HG03469 (cell line): ENCODE results near the gene SRD5A1.
A peak's percentile ranks its signal among the peaks of the same experiment; 100 is the strongest.

ENCODE experiments used
- ATAC-seq: cut with Tn5 transposase; IDR thresholded peaks from one replicate; pipeline ENCODE4 v1.9.1; 2021; ENCODE audit warnings: mild to moderate bottlenecking, moderate library complexity, moderate number of reproducible peaks; ENCODE audit not compliant: unreplicated experiment

SRD5A1 gene

DNA sequence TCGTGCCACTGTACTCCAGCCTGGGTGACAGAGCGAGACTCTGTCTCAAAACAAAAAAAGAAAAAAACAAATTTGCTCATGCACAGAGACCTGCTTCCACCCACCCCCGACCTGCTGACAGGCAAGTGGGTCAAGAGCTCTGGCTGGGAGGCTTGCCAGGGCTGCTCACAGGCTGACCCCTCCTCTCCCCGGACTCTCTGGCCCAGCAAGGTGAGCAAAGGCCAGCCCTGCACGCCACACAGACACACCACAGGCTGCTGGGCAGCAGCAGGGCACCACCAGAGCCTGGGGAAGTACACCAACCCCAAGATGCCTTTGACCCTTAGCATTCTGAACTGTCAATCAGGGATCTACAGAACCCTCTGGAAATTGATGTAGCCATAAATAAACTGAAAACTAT, 29.6 kb upstream of the SRD5A1 start:
- ATAC-seq = no peak

GRCh38 chr5:6604341-6604740, 28.9 kb upstream of the SRD5A1 start:
- no peak for ATAC-seq

DNA sequence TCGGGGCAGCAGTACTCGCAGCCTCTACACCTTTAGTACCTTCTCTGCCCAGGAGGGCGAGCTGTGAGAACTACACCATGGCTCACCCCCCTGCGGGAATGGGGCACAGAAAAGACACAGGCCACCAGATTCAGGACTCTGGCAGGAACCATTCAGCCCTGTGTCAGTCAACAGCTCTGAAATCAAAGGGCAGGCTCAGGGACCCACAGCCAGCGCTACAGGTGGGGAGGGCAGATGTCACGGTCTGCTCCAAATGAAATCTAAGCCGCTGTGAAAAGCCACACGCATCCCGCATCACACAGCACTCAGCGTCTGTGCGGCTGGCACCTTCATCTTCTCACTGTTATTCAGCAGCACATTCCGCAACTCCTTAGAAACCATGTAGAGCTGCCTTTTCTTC, 28.3 kb upstream of the SRD5A1 start:
- no peak for ATAC-seq

- ATAC-seq = no peak
Measured at GRCh38 chr5:6606884-6607558, 26.2 kb upstream of the SRD5A1 start.

GRCh38 chr5:6607559-6607936, 25.7 kb upstream of the SRD5A1 start:
- ATAC-seq = no peak

DNA sequence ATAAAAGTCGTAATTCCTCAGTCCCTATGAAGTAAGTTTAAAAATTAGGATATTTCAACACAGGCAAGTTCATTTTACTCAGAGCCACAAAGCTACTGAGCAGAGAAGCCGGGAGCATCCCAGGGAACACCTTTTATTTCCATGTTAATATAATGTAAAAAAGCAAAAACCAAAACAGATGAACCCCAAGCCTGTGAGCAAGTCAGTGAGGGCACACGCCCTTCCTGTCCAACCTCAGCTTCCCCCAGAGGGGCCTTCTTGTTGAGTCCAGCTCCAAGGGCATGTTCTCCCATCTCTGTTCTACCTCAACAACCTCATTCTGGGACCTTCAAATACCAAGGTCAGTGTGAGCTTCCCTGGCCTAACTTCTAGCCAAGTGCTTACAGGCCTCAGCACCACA, 25.2 kb upstream of the SRD5A1 start:
- no peak for ATAC-seq

GRCh38 chr5:6611334-6612256, 21.6 kb upstream of the SRD5A1 start:
- no peak for ATAC-seq

GRCh38 chr5:6615034-6615815, 18.0 kb upstream of the SRD5A1 start:
- ATAC-seq = no peak

GRCh38 chr5:6616632-6617031, 16.6 kb upstream of the SRD5A1 start:
- ATAC-seq = no peak

DNA sequence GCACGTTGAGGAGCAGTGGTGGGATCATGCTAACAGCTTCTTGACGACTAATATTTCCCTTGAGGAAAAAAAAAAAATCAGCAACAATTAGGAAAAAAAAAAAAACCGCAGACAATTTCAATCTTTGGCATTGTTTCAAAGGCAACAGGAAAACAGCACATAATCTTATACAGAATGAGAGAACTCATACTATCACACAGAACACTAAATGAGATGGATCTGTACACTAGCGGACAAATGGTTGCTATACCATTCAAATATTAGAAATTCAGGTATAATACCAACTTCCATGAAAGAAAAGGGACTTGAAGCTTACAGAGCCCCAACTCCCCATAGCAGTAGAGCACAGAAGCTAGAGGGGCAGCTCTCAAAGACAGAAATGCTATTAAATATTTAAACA, 10.0 kb upstream of the SRD5A1 start:
- no peak for ATAC-seq

DNA sequence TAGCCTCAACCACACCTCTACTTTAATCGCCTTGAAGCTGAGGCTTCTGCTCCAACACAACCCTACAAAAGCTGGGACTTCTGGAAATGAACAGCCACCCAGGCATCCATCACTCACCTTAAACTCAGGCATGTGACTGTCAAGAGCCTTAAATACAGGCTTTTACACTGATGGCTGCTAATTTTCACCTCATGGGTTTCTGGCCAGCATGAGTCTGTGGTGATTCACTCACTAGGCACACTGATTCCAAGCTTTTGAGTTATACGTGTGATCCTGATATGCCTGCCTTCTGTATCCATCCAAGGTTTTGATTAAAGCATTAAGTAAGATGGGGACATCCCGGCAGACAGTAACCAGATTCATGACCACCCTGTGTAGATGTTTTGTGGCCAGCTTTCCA, 9.3 kb upstream of the SRD5A1 start:
- no peak for ATAC-seq

GRCh38 chr5:6626508-6626907, 6.7 kb upstream of the SRD5A1 start:
- ATAC-seq = no peak

DNA sequence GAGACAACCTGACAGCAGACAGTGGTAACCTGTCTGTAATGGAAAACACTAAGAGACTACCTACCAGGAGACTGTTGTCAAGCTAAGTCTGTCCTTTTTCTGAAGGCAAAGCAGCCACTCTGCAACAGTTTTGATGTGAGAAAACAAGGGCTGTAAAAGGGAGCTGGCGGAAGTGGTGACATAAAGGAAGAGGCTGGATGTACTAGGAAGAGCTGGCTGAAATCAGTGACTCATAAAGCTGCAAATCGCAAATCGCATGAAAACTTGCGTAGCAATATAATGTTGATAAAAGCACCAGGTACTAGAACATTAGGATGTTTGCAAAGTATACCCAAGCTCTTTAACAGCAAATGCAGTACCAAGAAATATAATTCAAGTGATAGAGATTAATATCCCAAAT, 1.8 kb upstream of the SRD5A1 start:
- no peak for ATAC-seq

GRCh38 chr5:6632324-6632887, 834 bp upstream of the SRD5A1 start:
- ATAC-seq = peak; percentile 13

- peak; percentile 34 for ATAC-seq
Measured at GRCh38 chr5:6633469-6634245, 417 bp downstream of the SRD5A1 start.

- ATAC-seq = no peak
Measured at GRCh38 chr5:6634306-6634705, 1.1 kb downstream of the SRD5A1 start.

DNA sequence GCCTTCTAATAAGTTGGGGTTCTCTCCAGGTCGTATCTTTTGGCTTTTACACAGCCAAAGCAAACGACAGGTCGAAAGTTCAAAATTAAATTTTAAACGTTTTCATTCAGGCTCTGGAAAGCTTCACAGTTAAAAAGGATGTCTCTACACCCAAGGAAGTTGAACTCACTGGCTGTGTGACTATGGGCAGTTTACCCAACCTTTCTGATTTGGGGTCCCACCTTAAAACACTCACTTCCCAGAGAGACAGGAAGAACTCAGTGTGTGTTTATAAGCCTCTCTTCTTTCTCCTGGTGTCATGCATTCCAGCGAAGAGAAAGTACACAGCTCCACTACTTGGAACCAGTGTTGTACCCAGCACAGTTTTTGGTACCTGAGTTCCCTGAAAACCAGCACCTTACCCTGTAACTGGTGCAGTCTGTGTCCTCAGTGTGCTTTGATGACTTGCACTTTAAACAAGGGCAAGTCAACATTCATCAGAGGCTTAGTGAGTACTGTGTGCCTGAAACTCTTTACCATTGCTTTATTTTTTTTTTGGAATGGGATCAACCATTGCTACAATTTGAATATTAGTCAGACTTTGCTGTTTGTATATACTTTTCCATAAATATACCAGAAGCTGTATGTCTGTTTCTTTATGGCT, 1.7 kb downstream of the SRD5A1 start:
- no peak for ATAC-seq

- ATAC-seq = no peak
Measured at GRCh38 chr5:6636293-6636692, 3.1 kb downstream of the SRD5A1 start.

- no peak for ATAC-seq
Measured at GRCh38 chr5:6637022-6637421, 3.8 kb downstream of the SRD5A1 start.

DNA sequence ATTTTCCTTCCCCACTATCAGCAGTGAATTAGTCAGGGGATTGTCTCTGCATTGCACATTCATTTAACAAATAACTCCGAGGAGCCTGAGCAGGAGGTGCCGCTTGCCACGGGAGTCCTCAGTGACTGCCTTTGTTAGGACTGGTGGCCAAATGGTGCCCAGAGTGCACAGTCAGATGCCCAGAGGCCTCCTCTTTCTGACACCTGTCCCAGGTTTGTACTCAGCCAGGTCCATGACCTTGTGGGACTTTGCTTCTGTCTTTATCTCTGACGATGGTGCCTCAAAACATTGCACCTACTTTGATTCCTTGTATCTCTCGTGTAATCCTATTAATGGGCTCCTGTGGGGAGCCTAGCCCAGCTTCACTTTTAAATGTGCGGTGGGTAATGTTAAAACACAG, 4.3 kb downstream of the SRD5A1 start:
- no peak for ATAC-seq
